Endothelial cell of umbilical vein (primary cell): ENCODE measurements around the gene RAD51B. TPM values are rescaled to one million over a fixed set of nuclear protein-coding genes. Genes with fewer than 3 reads are reported as not detected.

ENCODE experiments used
- BruUV-seq: library from RNA; stranded (reverse); fragments of 400-500 nt; replicated peaks from 2 replicates; lab custom pipeline; 2021; lab: Mats Ljungman, UMichigan
- CTCF ChIA-PET: fragments of 300-600, 350-600 bp; sonication (Branson Sonifier 250); formaldehyde crosslinking; loops from one replicate; lab custom pipeline; 2021; ENCODE audit warnings: antibody characterized with exemption, inconsistent platforms; lab: Charles Lee
- POLR2A ChIA-PET: fragments of 300-600, 350-600 bp; sonication (Branson Sonifier 250); formaldehyde crosslinking; loops from one replicate; lab custom pipeline; 2021; ENCODE audit warnings: antibody characterized with exemption, inconsistent platforms; lab: Charles Lee
- DNase-seq: peaks from one replicate; pipeline ENCODE4 v3.0.0-alpha.2; 2011; ENCODE audit warnings: low read depth, low spot score
- FAIRE-seq: peaks from 2 replicates; lab custom pipeline; 2011; peaks lifted over from hg19 to GRCh38; lab: Jason Lieb, UNC
- H2AFZ ChIP-seq: 2 replicates; pipeline ENCODE4 v1.6.0; 2012; ENCODE audit warnings: low read depth, low read length, control low read depth, inconsistent platforms
- H3K27ac ChIP-seq: 2 replicates; pipeline ENCODE4 v1.5.1; 2011; ENCODE audit warnings: low read depth, mild to moderate bottlenecking, control low read depth, low read length, moderate library complexity; ENCODE audit not compliant: insufficient read depth
- H3K27me3 ChIP-seq, 2 experiments: 2 replicates each; pipeline versions ENCODE4 v1.6.0 to v1.6.1; 2011; ENCODE audit warnings: low read length in 2 of 2, mixed read lengths in 1 of 2; ENCODE audit not compliant: control insufficient read depth in 2 of 2, insufficient read depth in 2 of 2
- H3K36me3 ChIP-seq, 2 experiments: 2 replicates in 1 of 2; 3 replicates in 1 of 2; pipeline ENCODE4 v1.5.1; 2011; ENCODE audit warnings: low read length in 2 of 2, mild to moderate bottlenecking in 1 of 2, moderate library complexity in 1 of 2; ENCODE audit not compliant: control insufficient read depth in 2 of 2, insufficient read depth in 2 of 2; ENCODE audit errors: extremely low read depth in 1 of 2
- H3K4me1 ChIP-seq: 3 replicates; pipeline ENCODE4 v1.5.1; 2011; ENCODE audit warnings: mild to moderate bottlenecking, low read length; ENCODE audit not compliant: control insufficient read depth, insufficient read depth; ENCODE audit errors: extremely low read depth
- H3K4me2 ChIP-seq: 2 replicates; pipeline ENCODE4 v1.6.1; 2011; ENCODE audit warnings: low read length, control low read depth, mixed read lengths; ENCODE audit not compliant: insufficient read depth
- H3K4me3 ChIP-seq, 3 experiments: fragments of 200-600 bp in 1 of 3; sonication (generic), shearing (Covaris generic) in 1 of 3; replicated peaks in 1 of 3; 2 replicates each; pipeline ENCODE4 v1.5.1; 2011 to 2016; ENCODE audit warnings: control low read depth in 3 of 3, low read length in 3 of 3, mild to moderate bottlenecking in 2 of 3, inconsistent platforms in 1 of 3, low read depth in 1 of 3, moderate library complexity in 1 of 3; ENCODE audit not compliant: insufficient read depth in 1 of 3
- H3K79me2 ChIP-seq: 2 replicates; pipeline ENCODE4 v1.6.0; 2012; ENCODE audit warnings: low read length, inconsistent platforms; ENCODE audit not compliant: control insufficient read depth, insufficient read depth
- H3K9ac ChIP-seq: replicated peaks from 2 replicates; pipeline ENCODE3; 2011; ENCODE audit warnings: low read length, control low read depth; ENCODE audit not compliant: insufficient read depth; ENCODE audit errors: extremely low read depth
- H3K9me1 ChIP-seq: replicated peaks from 3 replicates; pipeline ENCODE4 v1.6.0; 2011; ENCODE audit warnings: mild to moderate bottlenecking, low read length; ENCODE audit not compliant: control insufficient read depth, insufficient read depth; ENCODE audit errors: extremely low read depth
- H3K9me3 ChIP-seq: replicated peaks from 2 replicates; pipeline ENCODE4 v1.5.1; 2012; ENCODE audit warnings: low read length, inconsistent platforms; ENCODE audit not compliant: control insufficient read depth, insufficient read depth
- H4K20me1 ChIP-seq: replicated peaks from 2 replicates; pipeline ENCODE3; 2011; ENCODE audit warnings: mild to moderate bottlenecking, low read length; ENCODE audit not compliant: control insufficient read depth, insufficient read depth; ENCODE audit errors: extremely low read depth
- EZH2 ChIP-seq: IDR thresholded peaks from 2 replicates; pipeline ENCODE4 v1.6.1; 2012; ENCODE audit warnings: borderline replicate concordance, low read depth, mild to moderate bottlenecking, moderate library complexity, low read length, inconsistent platforms; ENCODE audit not compliant: severe bottlenecking
- FOS ChIP-seq: IDR thresholded peaks from 2 replicates; pipeline ENCODE4 v1.6.1; 2011; ENCODE audit warnings: mild to moderate bottlenecking, low read length, moderate library complexity, borderline replicate concordance; ENCODE audit not compliant: insufficient read depth
- GATA2 ChIP-seq: IDR thresholded peaks from 2 replicates; pipeline ENCODE4 v1.7.0; 2011; ENCODE audit warnings: low read depth, mild to moderate bottlenecking, moderate library complexity, mixed read lengths, low read length; ENCODE audit not compliant: insufficient read length, insufficient read depth
- JUN ChIP-seq: IDR thresholded peaks from 2 replicates; pipeline ENCODE4 v1.6.1; 2011; ENCODE audit warnings: borderline replicate concordance, low read depth; ENCODE audit not compliant: insufficient read length, insufficient read depth
- MYC ChIP-seq: IDR thresholded peaks from one replicate; pipeline ENCODE4 v1.6.1; 2011; ENCODE audit warnings: mild to moderate bottlenecking, low read depth, low read length
- POLR2A ChIP-seq: IDR thresholded peaks from 2 replicates; pipeline ENCODE4 v1.6.1; 2012; ENCODE audit warnings: low read depth, mild to moderate bottlenecking, control low read depth, low read length
- POLR2AphosphoS5 ChIP-seq: IDR thresholded peaks from 2 replicates; pipeline ENCODE4 v1.6.1; 2012; ENCODE audit warnings: low read depth, mild to moderate bottlenecking, control low read depth, low read length, moderate library complexity; ENCODE audit not compliant: insufficient read depth
- dilution Hi-C: fragments of 300-500 bp; cut with MboI; formaldehyde crosslinking; loops from one replicate; pipeline ENCODE4 v1.15.0; 2019; ENCODE audit warnings: low sequenced_read_pairs; ENCODE audit not compliant: extremely low pct_ligation_motif_present
- intact Hi-C: fragments of 100-400 bp; cut with micrococcal nuclease; formaldehyde crosslinking; loops from one replicate; pipeline ENCODE4 v1.10.0; 2022
- polyA plus RNA-seq, 4 experiments: library from polyadenylated mRNA; depleted of rRNA in 3 of 4; stranded (reverse) in 3 of 4; unstranded in 1 of 4; fragments of >200 nt; gene quantifications; 2 replicates each; pipeline versions ENCODE4 v1.2.1 to v1.2.3, GENCODE V29; 2011 to 2012; ENCODE audit warnings: missing spikeins in 1 of 4
- total RNA-seq: library from RNA; stranded (reverse); gene quantifications from 2 replicates; pipeline ENCODE4 v1.2.3, GENCODE V29; 2021
- TF ChIP-seq, protein P1 (sequence below), 2 donors: IDR thresholded peaks; 1 replicate in 1 of 2; 2 replicates in 1 of 2; pipeline ENCODE4 v1.5.1; 2011; ENCODE audit warnings: low read length in 2 of 2, mild to moderate bottlenecking in 2 of 2, moderate library complexity in 2 of 2, control low read depth in 1 of 2, inconsistent platforms in 1 of 2, low read depth in 1 of 2; ENCODE audit not compliant: insufficient read depth in 1 of 2; ENCODE audit errors: extremely low read depth in 1 of 2
- TF ChIP-seq, protein P2 (sequence below): IDR thresholded peaks from 2 replicates; pipeline ENCODE4 v1.6.1; 2011; ENCODE audit not compliant: insufficient read depth, insufficient read length

RAD51B gene
- total and polyA plus RNA-seq, 2 donors (not counting 3 experiments of a cell fraction or from before 2014, with no cell fraction given): 3.9 to 19.0 TPM

DNA sequence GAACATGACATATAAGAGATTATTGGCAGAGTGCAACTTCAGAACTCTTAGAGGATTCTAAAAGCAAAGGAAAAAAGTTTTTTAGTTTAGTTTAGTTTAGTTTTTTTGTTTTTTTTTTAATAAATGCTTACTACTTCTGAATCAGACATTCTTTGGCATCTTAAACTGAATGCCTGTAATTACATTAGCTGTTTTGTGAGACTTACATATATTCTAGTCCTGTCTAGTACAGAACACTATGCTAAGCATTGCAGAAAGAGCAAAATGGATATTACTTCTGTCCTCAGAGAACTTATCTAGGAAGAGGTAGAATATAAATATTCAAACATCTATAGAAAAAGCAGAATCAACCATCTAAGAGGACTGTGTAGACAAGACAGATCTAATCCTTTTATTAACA lies 133.2 kb downstream of the RAD51B start:
- Histone ChIP-seq H3K79me2 (no peaks in the 10 kb centered on the region), H3K9me1 (no peaks in the 10 kb centered on the region), H3K27me3 (no peaks in the 10 kb centered on the region), H3K4me3 (no peak overlapping the region), H3K9me3 (no peaks in the 10 kb centered on the region), H4K20me1 (no peaks in the 10 kb centered on the region), H2AFZ (no peak overlapping the region), H3K9ac (no peak overlapping the region), H3K27ac (no peak overlapping the region), H3K4me1 (no peaks in the 10 kb centered on the region), H3K36me3 (no peaks in the 10 kb centered on the region), H3K4me2 (no peak overlapping the region)
- DNase-seq (no peak), FAIRE-seq (no peak)
- intact Hi-C loops (no loop called here), dilution Hi-C loops (no loop called here)
- no TSS peak for BruUV-seq
- TF ChIP-seq EZH2 (no peak), FOS (no peak), POLR2AphosphoS5 (no peak), MYC (no peak), JUN (no peak), POLR2A (no peak), GATA2 (no peak)
- TF ChIP-seq, protein P1, sequence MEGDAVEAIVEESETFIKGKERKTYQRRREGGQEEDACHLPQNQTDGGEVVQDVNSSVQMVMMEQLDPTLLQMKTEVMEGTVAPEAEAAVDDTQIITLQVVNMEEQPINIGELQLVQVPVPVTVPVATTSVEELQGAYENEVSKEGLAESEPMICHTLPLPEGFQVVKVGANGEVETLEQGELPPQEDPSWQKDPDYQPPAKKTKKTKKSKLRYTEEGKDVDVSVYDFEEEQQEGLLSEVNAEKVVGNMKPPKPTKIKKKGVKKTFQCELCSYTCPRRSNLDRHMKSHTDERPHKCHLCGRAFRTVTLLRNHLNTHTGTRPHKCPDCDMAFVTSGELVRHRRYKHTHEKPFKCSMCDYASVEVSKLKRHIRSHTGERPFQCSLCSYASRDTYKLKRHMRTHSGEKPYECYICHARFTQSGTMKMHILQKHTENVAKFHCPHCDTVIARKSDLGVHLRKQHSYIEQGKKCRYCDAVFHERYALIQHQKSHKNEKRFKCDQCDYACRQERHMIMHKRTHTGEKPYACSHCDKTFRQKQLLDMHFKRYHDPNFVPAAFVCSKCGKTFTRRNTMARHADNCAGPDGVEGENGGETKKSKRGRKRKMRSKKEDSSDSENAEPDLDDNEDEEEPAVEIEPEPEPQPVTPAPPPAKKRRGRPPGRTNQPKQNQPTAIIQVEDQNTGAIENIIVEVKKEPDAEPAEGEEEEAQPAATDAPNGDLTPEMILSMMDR (IDR thresholded peaks at IDR 0.05; ENCODE audit: extremely low read depth in 1 of 2, insufficient read depth in 1 of 2, low read depth in 1 of 2, low read length in 2 of 2): no peak
- TF ChIP-seq, protein P2, sequence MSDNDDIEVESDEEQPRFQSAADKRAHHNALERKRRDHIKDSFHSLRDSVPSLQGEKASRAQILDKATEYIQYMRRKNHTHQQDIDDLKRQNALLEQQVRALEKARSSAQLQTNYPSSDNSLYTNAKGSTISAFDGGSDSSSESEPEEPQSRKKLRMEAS: no peak
- CTCF ChIA-PET: interaction anchor here (1.0 kb wide), 2 partner anchors 12 to 19 kb away, joined by 3 to 5 read pairs; no protein-coding TSS in a partner anchor
- POLR2A ChIA-PET: no interaction called here
